NT2/D1 (cell line): Measurements from ENCODE around the gene FMN1.

Experiments used
- SUZ12 ChIP-seq: IDR thresholded peaks from 2 replicates; pipeline ENCODE4 v1.6.1; 2011; ENCODE audit not compliant: insufficient read length, insufficient read depth; ENCODE audit errors: extremely low read depth
- YY1 ChIP-seq: IDR thresholded peaks from 2 replicates; pipeline ENCODE4 v1.6.1; 2011; ENCODE audit not compliant: insufficient read length, insufficient read depth
- ZNF274 ChIP-seq: IDR thresholded peaks from 2 replicates; pipeline ENCODE4 v1.6.1; 2011; ENCODE audit warnings: mild to moderate bottlenecking, low read depth, low read length

GRCh38 chr15:32936283-32936918 lies 258.1 kb downstream of the FMN1 start:
- TF ChIP-seq YY1 (no peak), ZNF274 (no peak), SUZ12 (no peak)
